ENCODE results near the gene FIBP. TPM values are rescaled to one million over a fixed set of nuclear protein-coding genes. Genes with fewer than 3 reads are reported as not detected.

Gene FIBP
- total and polyA plus RNA-seq, 2 of the 8 experiments (the other 6 are each of a cell fraction or from before 2014, with no cell fraction given), result 74.3 to 173 TPM

- H3K4me1 ChIP-seq (replicated peaks in 1 of 4; ENCODE audit: control insufficient read depth in 3 of 4, insufficient read depth in 4 of 4, low read length in 3 of 4), result peaks cover 0 to 22% (median 13%) of the 10 kb centered on the region in 4 experiments; a peak in 4 of 7 replicates
- no peak within 1 kb of the TSS for H3K23ac ChIP-seq (ENCODE audit: insufficient read length)
- H3K4ac ChIP-seq (replicated peaks; ENCODE audit: insufficient read length, low read depth, low read length), result peak within 1 kb of the TSS; percentile 97
- peaks cover 0 to 7% of the 10 kb centered on the region in 2 experiments for H4K20me1 ChIP-seq (replicated peaks in 1 of 2; ENCODE audit: control insufficient read depth in 1 of 2, insufficient read depth in 2 of 2, low read length in 2 of 2)
- H3K9ac ChIP-seq (replicated peaks in 1 of 4; ENCODE audit: extremely low read depth in 1 of 4, low read depth in 3 of 4, low read length in 3 of 4), result peak within 1 kb of the TSS; percentile 76 to 92 (median 84)
- peak within 1 kb of the TSS; percentile 91 to 98 (median 94) for H3K4me3 ChIP-seq (ENCODE audit: extremely low read depth in 1 of 4, insufficient read depth in 2 of 4, low read depth in 3 of 4, low read length in 4 of 4)
- peaks cover 0 to 8% (median 5%) of the 10 kb centered on the region in 4 experiments; a peak in 4 of 8 replicates for H3K36me3 ChIP-seq (ENCODE audit: control insufficient read depth in 2 of 4, insufficient read depth in 4 of 4, low read length in 3 of 4)
- H3K79me2 ChIP-seq (ENCODE audit: control insufficient read depth in 1 of 2, insufficient read depth in 2 of 2, low read length in 2 of 2), result peaks cover 0 to 7% of the 10 kb centered on the region in 2 experiments; a peak in 2 of 4 replicates
- no peak within 1 kb of the TSS for H3K14ac ChIP-seq (ENCODE audit: insufficient read length)
- H3K79me1 ChIP-seq (ENCODE audit: low read depth, low read length), result peaks cover 7% of the 10 kb centered on the region; the same call in 1 of the 2 replicates
- no peak for FAIRE-seq
- H2BK12ac ChIP-seq (ENCODE audit: low read depth, low read length), result no peak within 1 kb of the TSS; the same call in 1 of the 2 replicates
- WGBS, 2 experiments (ENCODE audit: extremely low coverage in 1 of 2, insufficient coverage in 1 of 2, insufficient read length in 1 of 2, insufficient replicate concordance in 2 of 2, low coverage in 1 of 2, low lambda C conversion rate in 2 of 2, missing lambda C conversion rate in 1 of 2), result 15% methylated on average over 32 of the region's 77 CpGs; no CpG with 5 or more reads in 1 of the 2 experiments
- H4K5ac ChIP-seq (ENCODE audit: insufficient read length, low read depth, low read length), result peak within 1 kb of the TSS; percentile 92
- H3K27ac ChIP-seq (ENCODE audit: low read depth, low read length), result peak within 1 kb of the TSS; percentile 80
- peak within 1 kb of the TSS; percentile 17; the same call in 1 of the 2 replicates for H2AK5ac ChIP-seq (ENCODE audit: low read depth, low read length)
- H3K27me3 ChIP-seq (replicated peaks in 1 of 4; ENCODE audit: control insufficient read depth in 3 of 4, extremely low read depth in 1 of 4, insufficient read depth in 3 of 4, low read length in 3 of 4), result no peaks in the 10 kb centered on the region
- peak within 1 kb of the TSS; percentile 71 for H2BK5ac ChIP-seq (ENCODE audit: low read depth, low read length)
- H3K18ac ChIP-seq (ENCODE audit: extremely low read depth, low read length), result peak within 1 kb of the TSS; percentile 93
- peak within 1 kb of the TSS; percentile 40; the same call in 1 of the 2 replicates for H2BK15ac ChIP-seq (ENCODE audit: low read length)
- peak within 1 kb of the TSS; percentile 83 to 94 for H3K4me2 ChIP-seq (ENCODE audit: insufficient read depth in 1 of 2, low read depth in 2 of 2, low read length in 2 of 2)
- DNase-seq (ENCODE audit: low read depth in 1 of 2, low spot score in 2 of 2), result peak in 1 of 2 experiments; percentile 55
- peak within 1 kb of the TSS; percentile 69 for H3K56ac ChIP-seq (replicated peaks; ENCODE audit: insufficient read length, low read depth, low read length)
- no peaks in the 10 kb centered on the region for H3K9me3 ChIP-seq (ENCODE audit: insufficient read depth in 2 of 2, low read depth in 1 of 2, low read length in 1 of 2)
- ChIA-PET POLR2A (ENCODE audit: partially characterized antibody) (interaction anchor here (0.5 to 4.9 kb wide), 20 partner anchors 9 to 255 kb away, joined by 3 to 36 read pairs (median 4); partner anchors contain the start of genes CCDC85B, FIBP, MUS81 and SF3B2), CTCF (ENCODE audit: partially characterized antibody) (interaction anchor here (0.6 to 2.3 kb wide), 7 partner anchors 11 to 79 kb away, joined by 3 to 10 read pairs (median 5); partner anchors contain the start of gene FIBP)
- no peak within 1 kb of the TSS for H2AFZ ChIP-seq (ENCODE audit: low read length)
- peak within 1 kb of the TSS; percentile 98 for H4K8ac ChIP-seq (ENCODE audit: extremely low read depth, insufficient read depth, low read length)
- H4K91ac ChIP-seq (replicated peaks; ENCODE audit: insufficient read length, low read length), result peak within 1 kb of the TSS; percentile 95
- no peak within 1 kb of the TSS for H2BK20ac ChIP-seq (ENCODE audit: low read length)
- no peak within 1 kb of the TSS for H2BK120ac ChIP-seq (replicated peaks; ENCODE audit: low read depth, low read length)
- H3K23me2 ChIP-seq (ENCODE audit: low read depth, low read length), result peaks cover 13% of the 10 kb centered on the region; the same call in 1 of the 2 replicates
- TF ChIP-seq CEBPB (IDR thresholded peaks at IDR 0.05; ENCODE audit: low read depth, low read length) (no peak), ASH2L (IDR thresholded peaks at IDR 0.05; ENCODE audit: low read length) (peak; percentile 8), MAX (IDR thresholded peaks at IDR 0.05) (0 out of 2 replicates have a peak, but pooled peaks have one; percentile 12), RBBP5 (IDR thresholded peaks at IDR 0.05; ENCODE audit: borderline replicate concordance, low read depth, low read length) (0 out of 2 replicates have a peak, but pooled peaks have one; percentile 9), POLR2A (IDR thresholded peaks at IDR 0.05; ENCODE audit: control extremely low read depth in 1 of 2, low read depth in 2 of 2, low read length in 2 of 2) (peak in 1 of 2 experiments; percentile 43), KDM4A (IDR thresholded peaks at IDR 0.05; ENCODE audit: low read depth, low read length, severe bottlenecking) (peak; percentile 57), NANOG (IDR thresholded peaks at IDR 0.05; ENCODE audit: insufficient read depth, low read depth, low read length, poor library complexity, severe bottlenecking) (no peak), PHF8 (conservative IDR thresholded peaks at IDR 0.05; ENCODE audit: low read depth, low read length) (peak; percentile 84), TBP (IDR thresholded peaks at IDR 0.05; ENCODE audit: low read depth, low read length) (peak; percentile 5; the same call in 1 of the 2 replicates), TCF12 (IDR thresholded peaks at IDR 0.05; ENCODE audit: low read depth, low read length) (no peak)
Observed at GRCh38 chr11:65918211-65919140, 30.2 kb upstream of the FIBP start, which contains the start of gene C11orf68. TSS of gene C11orf68 (minus strand) at chr11:65919062. CDS start at chr11:65919031, 31 bp downstream.
